Endothelial cell of umbilical vein (primary cell): ENCODE data around the gene EIF1B. TPM values are rescaled to one million over a fixed set of nuclear protein-coding genes. Genes with fewer than 3 reads are reported as not detected.

Experiments used
- BruUV-seq: library from RNA; stranded (reverse); fragments of 400-500 nt; replicated peaks from 2 replicates; lab custom pipeline; 2021; lab: Mats Ljungman, UMichigan
- CTCF ChIA-PET: fragments of 300-600, 350-600 bp; sonication (Branson Sonifier 250); formaldehyde crosslinking; loops from one replicate; lab custom pipeline; 2021; ENCODE audit warnings: antibody characterized with exemption, inconsistent platforms; lab: Charles Lee
- POLR2A ChIA-PET: fragments of 300-600, 350-600 bp; sonication (Branson Sonifier 250); formaldehyde crosslinking; loops from one replicate; lab custom pipeline; 2021; ENCODE audit warnings: antibody characterized with exemption, inconsistent platforms; lab: Charles Lee
- DNase-seq: peaks from one replicate; pipeline ENCODE4 v3.0.0-alpha.2; 2011; ENCODE audit warnings: low read depth, low spot score
- FAIRE-seq: peaks from 2 replicates; lab custom pipeline; 2011; peaks lifted over from hg19 to GRCh38; lab: Jason Lieb, UNC
- H2AFZ ChIP-seq: 2 replicates; pipeline ENCODE4 v1.6.0; 2012; ENCODE audit warnings: low read depth, low read length, control low read depth, inconsistent platforms
- H3K27ac ChIP-seq: 2 replicates; pipeline ENCODE4 v1.5.1; 2011; ENCODE audit warnings: low read depth, mild to moderate bottlenecking, control low read depth, low read length, moderate library complexity; ENCODE audit not compliant: insufficient read depth
- H3K27me3 ChIP-seq, 2 experiments: 2 replicates each; pipeline versions ENCODE4 v1.6.0 to v1.6.1; 2011; ENCODE audit warnings: low read length in 2 of 2, mixed read lengths in 1 of 2; ENCODE audit not compliant: control insufficient read depth in 2 of 2, insufficient read depth in 2 of 2
- H3K36me3 ChIP-seq, 2 experiments: 2 replicates in 1 of 2; 3 replicates in 1 of 2; pipeline ENCODE4 v1.5.1; 2011; ENCODE audit warnings: low read length in 2 of 2, mild to moderate bottlenecking in 1 of 2, moderate library complexity in 1 of 2; ENCODE audit not compliant: control insufficient read depth in 2 of 2, insufficient read depth in 2 of 2; ENCODE audit errors: extremely low read depth in 1 of 2
- H3K4me1 ChIP-seq: 3 replicates; pipeline ENCODE4 v1.5.1; 2011; ENCODE audit warnings: mild to moderate bottlenecking, low read length; ENCODE audit not compliant: control insufficient read depth, insufficient read depth; ENCODE audit errors: extremely low read depth
- H3K4me2 ChIP-seq: 2 replicates; pipeline ENCODE4 v1.6.1; 2011; ENCODE audit warnings: low read length, control low read depth, mixed read lengths; ENCODE audit not compliant: insufficient read depth
- H3K4me3 ChIP-seq, 3 experiments: fragments of 200-600 bp in 1 of 3; sonication (generic), shearing (Covaris generic) in 1 of 3; replicated peaks in 1 of 3; 2 replicates each; pipeline ENCODE4 v1.5.1; 2011 to 2016; ENCODE audit warnings: control low read depth in 3 of 3, low read length in 3 of 3, mild to moderate bottlenecking in 2 of 3, inconsistent platforms in 1 of 3, low read depth in 1 of 3, moderate library complexity in 1 of 3; ENCODE audit not compliant: insufficient read depth in 1 of 3
- H3K79me2 ChIP-seq: 2 replicates; pipeline ENCODE4 v1.6.0; 2012; ENCODE audit warnings: low read length, inconsistent platforms; ENCODE audit not compliant: control insufficient read depth, insufficient read depth
- H3K9ac ChIP-seq: replicated peaks from 2 replicates; pipeline ENCODE3; 2011; ENCODE audit warnings: low read length, control low read depth; ENCODE audit not compliant: insufficient read depth; ENCODE audit errors: extremely low read depth
- H3K9me1 ChIP-seq: replicated peaks from 3 replicates; pipeline ENCODE4 v1.6.0; 2011; ENCODE audit warnings: mild to moderate bottlenecking, low read length; ENCODE audit not compliant: control insufficient read depth, insufficient read depth; ENCODE audit errors: extremely low read depth
- H3K9me3 ChIP-seq: replicated peaks from 2 replicates; pipeline ENCODE4 v1.5.1; 2012; ENCODE audit warnings: low read length, inconsistent platforms; ENCODE audit not compliant: control insufficient read depth, insufficient read depth
- H4K20me1 ChIP-seq: replicated peaks from 2 replicates; pipeline ENCODE3; 2011; ENCODE audit warnings: mild to moderate bottlenecking, low read length; ENCODE audit not compliant: control insufficient read depth, insufficient read depth; ENCODE audit errors: extremely low read depth
- CTCF ChIP-seq, 2 donors: IDR thresholded peaks; 1 replicate in 1 of 2; 2 replicates in 1 of 2; pipeline ENCODE4 v1.5.1; 2011; ENCODE audit warnings: low read length in 2 of 2, mild to moderate bottlenecking in 2 of 2, moderate library complexity in 2 of 2, control low read depth in 1 of 2, inconsistent platforms in 1 of 2, low read depth in 1 of 2; ENCODE audit not compliant: insufficient read depth in 1 of 2; ENCODE audit errors: extremely low read depth in 1 of 2
- EZH2 ChIP-seq: IDR thresholded peaks from 2 replicates; pipeline ENCODE4 v1.6.1; 2012; ENCODE audit warnings: borderline replicate concordance, low read depth, mild to moderate bottlenecking, moderate library complexity, low read length, inconsistent platforms; ENCODE audit not compliant: severe bottlenecking
- FOS ChIP-seq: IDR thresholded peaks from 2 replicates; pipeline ENCODE4 v1.6.1; 2011; ENCODE audit warnings: mild to moderate bottlenecking, low read length, moderate library complexity, borderline replicate concordance; ENCODE audit not compliant: insufficient read depth
- GATA2 ChIP-seq: IDR thresholded peaks from 2 replicates; pipeline ENCODE4 v1.7.0; 2011; ENCODE audit warnings: low read depth, mild to moderate bottlenecking, moderate library complexity, mixed read lengths, low read length; ENCODE audit not compliant: insufficient read length, insufficient read depth
- JUN ChIP-seq: IDR thresholded peaks from 2 replicates; pipeline ENCODE4 v1.6.1; 2011; ENCODE audit warnings: borderline replicate concordance, low read depth; ENCODE audit not compliant: insufficient read length, insufficient read depth
- MAX ChIP-seq: IDR thresholded peaks from 2 replicates; pipeline ENCODE4 v1.6.1; 2011; ENCODE audit not compliant: insufficient read depth, insufficient read length
- MYC ChIP-seq: IDR thresholded peaks from one replicate; pipeline ENCODE4 v1.6.1; 2011; ENCODE audit warnings: mild to moderate bottlenecking, low read depth, low read length
- POLR2A ChIP-seq: IDR thresholded peaks from 2 replicates; pipeline ENCODE4 v1.6.1; 2012; ENCODE audit warnings: low read depth, mild to moderate bottlenecking, control low read depth, low read length
- POLR2AphosphoS5 ChIP-seq: IDR thresholded peaks from 2 replicates; pipeline ENCODE4 v1.6.1; 2012; ENCODE audit warnings: low read depth, mild to moderate bottlenecking, control low read depth, low read length, moderate library complexity; ENCODE audit not compliant: insufficient read depth
- dilution Hi-C: fragments of 300-500 bp; cut with MboI; formaldehyde crosslinking; loops from one replicate; pipeline ENCODE4 v1.15.0; 2019; ENCODE audit warnings: low sequenced_read_pairs; ENCODE audit not compliant: extremely low pct_ligation_motif_present
- intact Hi-C: fragments of 100-400 bp; cut with micrococcal nuclease; formaldehyde crosslinking; loops from one replicate; pipeline ENCODE4 v1.10.0; 2022
- polyA plus RNA-seq, 4 experiments: library from polyadenylated mRNA; depleted of rRNA in 3 of 4; stranded (reverse) in 3 of 4; unstranded in 1 of 4; fragments of >200 nt; gene quantifications; 2 replicates each; pipeline versions ENCODE4 v1.2.1 to v1.2.3, GENCODE V29; 2011 to 2012; ENCODE audit warnings: missing spikeins in 1 of 4
- total RNA-seq: library from RNA; stranded (reverse); gene quantifications from 2 replicates; pipeline ENCODE4 v1.2.3, GENCODE V29; 2021

The EIF1B gene
- total and polyA plus RNA-seq, 2 donors (not counting 3 experiments of a cell fraction or from before 2014, with no cell fraction given), result 17.8 to 46.0 TPM

GRCh38 chr3:40350529-40350928 is 41.0 kb downstream of the EIF1B start:
- Histone ChIP-seq H3K4me2 (no peak overlapping the region), H3K4me1 (no peaks in the 10 kb centered on the region), H3K4me3 (no peak overlapping the region), H3K9me3 (no peaks in the 10 kb centered on the region), H3K36me3 (no peaks in the 10 kb centered on the region), H3K79me2 (no peaks in the 10 kb centered on the region), H4K20me1 (no peaks in the 10 kb centered on the region), H3K27me3 (no peaks in the 10 kb centered on the region), H3K9ac (no peak overlapping the region), H2AFZ (no peak overlapping the region), H3K27ac (no peak overlapping the region), H3K9me1 (no peaks in the 10 kb centered on the region)
- ChIA-PET POLR2A (no interaction called here), CTCF (no interaction called here)
- intact Hi-C loops, result no loop called here
- no TSS peak for BruUV-seq
- TF ChIP-seq EZH2 (no peak), CTCF (IDR thresholded peaks at IDR 0.05; ENCODE audit: extremely low read depth in 1 of 2, insufficient read depth in 1 of 2, low read depth in 1 of 2, low read length in 2 of 2) (no peak), POLR2AphosphoS5 (no peak), POLR2A (no peak), FOS (no peak), JUN (no peak), MYC (no peak), GATA2 (no peak), MAX (no peak)
- dilution Hi-C loops, result no loop called here
- FAIRE-seq, result no peak
- no peak for DNase-seq
